Osteoblast (primary cell): ENCODE results near the gene CDKN2B. TPM values are rescaled to one million over a fixed set of nuclear protein-coding genes. Genes with fewer than 3 reads are reported as not detected.
A peak's percentile ranks its signal among the peaks of the same experiment; 100 is the strongest.

ENCODE experiments used
- DNase-seq: peaks from one replicate; pipeline ENCODE4 v3.0.0; 2011; ENCODE audit warnings: low spot score, mixed read lengths; ENCODE audit not compliant: insufficient read length; ENCODE audit errors: missing footprints
- H2AFZ ChIP-seq: 2 replicates; pipeline ENCODE4 v1.6.0; 2011; ENCODE audit warnings: mild to moderate bottlenecking, low read length
- H3K27ac ChIP-seq: 2 replicates; pipeline ENCODE4 v1.5.1; 2011; ENCODE audit warnings: mild to moderate bottlenecking, low read depth, low read length, moderate library complexity
- H3K27me3 ChIP-seq: 2 replicates; pipeline ENCODE4 v1.6.0; 2012; ENCODE audit warnings: mild to moderate bottlenecking, control low read depth, inconsistent platforms, low read length, moderate library complexity; ENCODE audit not compliant: insufficient read depth
- H3K36me3 ChIP-seq: 2 replicates; pipeline ENCODE4 v1.5.1; 2011; ENCODE audit warnings: mild to moderate bottlenecking, low read length, control low read depth, moderate library complexity; ENCODE audit not compliant: insufficient read depth
- H3K4me1 ChIP-seq: 2 replicates; pipeline ENCODE4 v1.5.1; 2011; ENCODE audit warnings: mild to moderate bottlenecking, low read length, control low read depth, moderate library complexity; ENCODE audit not compliant: insufficient read depth
- H3K4me2 ChIP-seq: 2 replicates; pipeline ENCODE4 v1.6.0; 2011; ENCODE audit warnings: mild to moderate bottlenecking, low read length; ENCODE audit not compliant: insufficient read depth
- H3K4me3 ChIP-seq: fragments of 200-600 bp; sonication (generic); 3 replicates; pipeline ENCODE4 v1.5.1; 2012; ENCODE audit warnings: mild to moderate bottlenecking, low read length, inconsistent platforms; ENCODE audit not compliant: insufficient read depth
- H3K79me2 ChIP-seq: 2 replicates; pipeline ENCODE4 v1.6.0; 2012; ENCODE audit warnings: mild to moderate bottlenecking, low read length, control low read depth, inconsistent platforms; ENCODE audit not compliant: insufficient read depth
- H3K9me3 ChIP-seq: 2 replicates; pipeline ENCODE4 v1.5.1; 2011; ENCODE audit warnings: low read depth, low read length, control low read depth
- H4K20me1 ChIP-seq: 2 replicates; pipeline ENCODE4 v1.6.0; 2012; ENCODE audit warnings: mild to moderate bottlenecking, low read length, control low read depth; ENCODE audit not compliant: insufficient read depth
- CTCF ChIP-seq: IDR thresholded peaks from 2 replicates; pipeline ENCODE4 v1.5.1; 2011; ENCODE audit warnings: mild to moderate bottlenecking, low read depth, low read length, moderate library complexity; ENCODE audit errors: extremely low read depth
- total RNA-seq: library from RNA; depleted of rRNA; stranded (reverse); fragments of >200 nt; gene quantifications from 2 replicates; pipeline ENCODE4 v1.2.3, GENCODE V29; 2012

CDKN2B gene
- total RNA-seq, 1 donor = 50.7 TPM

GRCh38 chr9:21982391-21982790 is 26.7 kb downstream of the CDKN2B start:
- H4K20me1 ChIP-seq = no peaks in the 10 kb centered on the region
- H3K4me3 ChIP-seq = no peak overlapping the region
- H2AFZ ChIP-seq = no peak overlapping the region
- TF ChIP-seq CTCF = no peak
- H3K27me3 ChIP-seq = peaks cover 20% of the 10 kb centered on the region
- H3K27ac ChIP-seq = no peak overlapping the region
- no peak overlapping the region for H3K4me2 ChIP-seq
- no peaks in the 10 kb centered on the region for H3K9me3 ChIP-seq
- H3K4me1 ChIP-seq = peaks cover under 1% of the 10 kb centered on the region
- no peaks in the 10 kb centered on the region for H3K36me3 ChIP-seq
- no peak for DNase-seq
- no peaks in the 10 kb centered on the region for H3K79me2 ChIP-seq

- Histone ChIP-seq H2AFZ (no peak overlapping the region), H3K79me2 (peaks cover 2% of the 10 kb centered on the region), H3K4me2 (peak overlapping the region; percentile 30), H3K4me1 (peaks cover 20% of the 10 kb centered on the region), H3K27ac (no peak overlapping the region), H3K9me3 (no peaks in the 10 kb centered on the region), H4K20me1 (peaks cover 17% of the 10 kb centered on the region), H3K36me3 (no peaks in the 10 kb centered on the region), H3K27me3 (peaks cover 79% of the 10 kb centered on the region), H3K4me3 (peak overlapping the region; percentile 23)
- DNase-seq = no peak
- TF ChIP-seq CTCF = no peak
Observed at GRCh38 chr9:21976334-21976875, 32.7 kb downstream of the CDKN2B start.

- peak overlapping the region; percentile 81 for H3K4me2 ChIP-seq
- no peaks in the 10 kb centered on the region for H3K9me3 ChIP-seq
- peaks cover 21% of the 10 kb centered on the region for H4K20me1 ChIP-seq
- H3K36me3 ChIP-seq = peaks cover 5% of the 10 kb centered on the region
- no peak overlapping the region for H3K27ac ChIP-seq
- TF ChIP-seq CTCF = no peak
- H3K4me1 ChIP-seq = peaks cover 20% of the 10 kb centered on the region
- peaks cover 2% of the 10 kb centered on the region for H3K79me2 ChIP-seq
- peaks cover 93% of the 10 kb centered on the region for H3K27me3 ChIP-seq
- peak overlapping the region; percentile 84 for H3K4me3 ChIP-seq
- peak overlapping the region; percentile 84 for H2AFZ ChIP-seq
- DNase-seq = peak; percentile 92
Observed at GRCh38 chr9:21974722-21975409, 34.2 kb downstream of the CDKN2B start.

- Histone ChIP-seq H3K27ac (no peak overlapping the region), H3K36me3 (peaks cover 5% of the 10 kb centered on the region), H4K20me1 (peaks cover 23% of the 10 kb centered on the region), H3K4me2 (peak overlapping the region; percentile 81), H3K27me3 (peaks cover 93% of the 10 kb centered on the region), H3K9me3 (no peaks in the 10 kb centered on the region), H3K79me2 (peaks cover 2% of the 10 kb centered on the region), H3K4me1 (peaks cover 20% of the 10 kb centered on the region), H3K4me3 (peak overlapping the region; percentile 84), H2AFZ (peak overlapping the region; percentile 59)
- TF ChIP-seq CTCF = no peak
- DNase-seq = no peak
Observed at GRCh38 chr9:21974343-21974721, 34.8 kb downstream of the CDKN2B start.
